K562 (cell line): ENCODE measurements around the gene HHEX. TPM values are rescaled to one million over a fixed set of nuclear protein-coding genes. Genes with fewer than 3 reads are reported as not detected.

ENCODE experiments used
- ATAC-seq: fragments of 200-7000 bp; cut with Tn5 transposase; 3 replicates; pipeline ENCODE4 v1.9.1; 2020; ENCODE audit warnings: moderate library complexity
- BruUV-seq: library from RNA; stranded (reverse); fragments of 400-500 nt; replicated peaks from 2 replicates; lab custom pipeline; 2021; lab: Mats Ljungman, UMichigan
- CTCF ChIA-PET: fragments of 300-600 bp; formaldehyde crosslinking; extraction: SDS; loops from one replicate; lab custom pipeline; 2021; ENCODE audit warnings: low intra/inter-chr PET ratio; lab: Yijun Ruan, JAX
- POLR2A ChIA-PET: fragments of 300-600, 350-650 bp; sonication (Branson Sonifier 250); formaldehyde crosslinking; extraction: SDS; loops from one replicate; lab custom pipeline; 2021; ENCODE audit warnings: antibody characterized with exemption, inconsistent platforms; lab: Yijun Ruan, JAX
- DNase-seq, 4 experiments: peaks; one replicate each; pipeline versions ENCODE4 v3.0.0 to v3.0.0-alpha.2; 2011 to 2018; ENCODE audit warnings: low spot score in 3 of 4, mixed read lengths in 3 of 4; ENCODE audit errors: extremely low read depth in 1 of 4
- FAIRE-seq: peaks from 2 replicates; lab custom pipeline; 2011; peaks lifted over from hg19 to GRCh38; lab: Jason Lieb, UNC
- H2AFZ ChIP-seq: 2 replicates; pipeline ENCODE4 v1.6.0; 2011; ENCODE audit warnings: low read depth, low read length, control low read depth, inconsistent platforms
- H3K27ac ChIP-seq: fragments of 200-600 bp; 3 replicates; pipeline ENCODE4 v1.8.0; 2011; ENCODE audit warnings: low read depth, mild to moderate bottlenecking, control low read depth, inconsistent platforms, low read length, moderate library complexity, mixed read lengths; ENCODE audit errors: extremely low read depth
- H3K27me3 ChIP-seq, 2 experiments: fragments of 300-600 bp in 1 of 2; 2 replicates in 1 of 2; 3 replicates in 1 of 2; pipeline versions ENCODE4 v1.6.0 to v1.8.0; 2011; ENCODE audit warnings: inconsistent platforms in 2 of 2, low read length in 2 of 2, mild to moderate bottlenecking in 1 of 2, mixed read lengths in 1 of 2, moderate library complexity in 1 of 2; ENCODE audit not compliant: control insufficient read depth in 2 of 2, insufficient read depth in 2 of 2
- H3K36me3 ChIP-seq: fragments of 300-600 bp; 3 replicates; pipeline ENCODE4 v1.8.0; 2011; ENCODE audit warnings: mild to moderate bottlenecking, low read length, inconsistent platforms; ENCODE audit not compliant: control insufficient read depth, insufficient read depth
- H3K4me1 ChIP-seq, 2 experiments: fragments of 200-600 bp in 1 of 2; replicated peaks in 1 of 2; 2 replicates in 1 of 2; 3 replicates in 1 of 2; pipeline versions ENCODE4 v1.5.1 to v1.8.0; 2011; ENCODE audit warnings: inconsistent platforms in 2 of 2, low read length in 2 of 2, mild to moderate bottlenecking in 1 of 2, mixed read lengths in 1 of 2, moderate library complexity in 1 of 2; ENCODE audit not compliant: control insufficient read depth in 2 of 2, insufficient read depth in 2 of 2
- H3K4me2 ChIP-seq: 2 replicates; pipeline ENCODE4 v1.6.1; 2011; ENCODE audit warnings: low read length, control low read depth, inconsistent platforms, mixed read lengths; ENCODE audit not compliant: insufficient read depth
- H3K4me3 ChIP-seq: fragments of 200-600 bp; sonication (generic), shearing (Covaris generic); 2 replicates; pipeline ENCODE4 v1.5.1; 2016; ENCODE audit warnings: control low read depth, inconsistent platforms
- H3K79me2 ChIP-seq: fragments of 200-600 bp; 3 replicates; pipeline ENCODE4 v1.8.0; 2011; ENCODE audit warnings: low read length, inconsistent platforms; ENCODE audit not compliant: control insufficient read depth, insufficient read depth
- H3K9ac ChIP-seq, 2 experiments: 2 replicates each; pipeline versions ENCODE4 v1.6.0 to v1.6.1; 2011; ENCODE audit warnings: low read depth in 2 of 2, low read length in 2 of 2, control low read depth in 1 of 2, inconsistent platforms in 1 of 2, mild to moderate bottlenecking in 1 of 2, mixed read lengths in 1 of 2; ENCODE audit not compliant: insufficient read depth in 1 of 2
- H3K9me1 ChIP-seq: one replicate; pipeline ENCODE4 v1.6.0; 2011; ENCODE audit warnings: inconsistent platforms, mild to moderate bottlenecking, low read length, moderate library complexity; ENCODE audit not compliant: control insufficient read depth, insufficient read depth
- H3K9me3 ChIP-seq: replicated peaks from 2 replicates; pipeline ENCODE4 v1.5.1; 2011; ENCODE audit warnings: low read depth, low read length, inconsistent platforms; ENCODE audit not compliant: control insufficient read depth, insufficient read depth
- H4K20me1 ChIP-seq: replicated peaks from 2 replicates; pipeline ENCODE4 v1.6.1; 2011; ENCODE audit warnings: low read length, inconsistent platforms, mixed read lengths; ENCODE audit not compliant: control insufficient read depth, insufficient read depth
- AFF4 ChIP-seq: sonication (generic); formaldehyde crosslinking; IDR thresholded peaks from 2 replicates; pipeline ENCODE4 v1.8.0; 2023; ENCODE audit warnings: mild to moderate bottlenecking, missing genetic modification reagents
- JUN ChIP-seq, 2 experiments: sonication (generic) in 1 of 2; formaldehyde crosslinking in 1 of 2; IDR thresholded peaks; 2 replicates each; pipeline versions ENCODE4 v1.6.1 to v1.8.0; 2012 to 2022; ENCODE audit warnings: borderline replicate concordance in 2 of 2, mild to moderate bottlenecking in 2 of 2, improper control_type of control experiment in 1 of 2, low read depth in 1 of 2, low read length in 1 of 2, missing genetic modification reagents in 1 of 2
- MLLT1 ChIP-seq, 2 experiments: fragments of 450-650 bp; IDR thresholded peaks; 2 replicates each; pipeline ENCODE4 v1.6.1; 2016
- PCBP1 ChIP-seq: fragments of 200-400 bp; formaldehyde crosslinking; IDR thresholded peaks from 2 replicates; pipeline ENCODE4 v1.6.1; 2018; ENCODE audit warnings: mild to moderate bottlenecking, low read depth, low read length; ENCODE audit not compliant: poor library complexity, severe bottlenecking
- ZBTB7A ChIP-seq: IDR thresholded peaks from 2 replicates; pipeline ENCODE4 v1.6.1; 2011; ENCODE audit warnings: low read depth, mild to moderate bottlenecking, low read length, moderate library complexity, borderline replicate concordance; ENCODE audit not compliant: control insufficient read depth
- ZNF121 ChIP-seq: sonication (generic); formaldehyde crosslinking; conservative IDR thresholded peaks from 2 replicates; pipeline ENCODE4 v1.8.0; 2022; ENCODE audit warnings: missing genetic modification reagents
- ZNF133 ChIP-seq: fragments of 250-450 bp; sonication (Bioruptor Pico); IDR thresholded peaks from 2 replicates; pipeline ENCODE4 v1.4.0; 2020; ENCODE audit warnings: mild to moderate bottlenecking
- ZNF695 ChIP-seq: fragments of 450-650 bp; formaldehyde crosslinking; IDR thresholded peaks from 2 replicates; pipeline ENCODE4 v1.4.0; 2020; ENCODE audit warnings: mild to moderate bottlenecking, moderate library complexity
- ZNF785 ChIP-seq: fragments of 250-450 bp; sonication (Bioruptor Pico); IDR thresholded peaks from 2 replicates; pipeline ENCODE4 v1.4.0; 2020; ENCODE audit warnings: mild to moderate bottlenecking
- WGBS: fragments of 100-300 bp; shearing (Covaris generic); methylation state at CpG from one replicate; pipeline ENCODE4 v1.1.6; 2016; ENCODE audit warnings: low coverage, mixed read lengths; ENCODE audit not compliant: insufficient coverage; ENCODE audit errors: missing lambda C conversion rate; 5-methylcytosine and 5-hydroxymethylcytosine counted together
- in situ Hi-C: fragments of 300-500 bp; cut with MboI; formaldehyde crosslinking; loops from 4 replicates; pipeline ENCODE4 v1.15.0; 2018; ENCODE audit warnings: inconsistent platforms, mixed read lengths
- intact Hi-C: fragments of 100-400 bp; cut with micrococcal nuclease; formaldehyde crosslinking; loops from 2 replicates; pipeline ENCODE4 v1.14.2; 2022
- polyA plus RNA-seq, 8 experiments: library from polyadenylated mRNA; depleted of rRNA in 4 of 8; stranded (reverse) in 5 of 8; unstranded in 3 of 8; fragments of >200 nt; fragmentation: Nextera tagmentation in 2 of 8; fragmentation: Illumina TruSeq in 1 of 8; extraction: Ambion mirVana in 2 of 8; extraction: Trizol in 1 of 8; gene quantifications; 2 replicates each; pipeline versions ENCODE4 v1.2.1 to v1.2.3, GENCODE V29; 2011 to 2014; ENCODE audit warnings: inconsistent platforms in 1 of 8, missing spikeins in 1 of 8
- total RNA-seq, 7 experiments: library from RNA; depleted of rRNA in 6 of 7; stranded (reverse); fragments of >200 nt in 6 of 7; fragmentation: Illumina TruSeq in 2 of 7; extraction: Trizol in 2 of 7; gene quantifications; 2 replicates each; pipeline versions ENCODE4 v1.2.1 to v1.2.3, GENCODE V29; 2011 to 2021; ENCODE audit warnings: low replicate concordance in 1 of 7

HHEX gene
- total and polyA plus RNA-seq, 9 of the 15 experiments (the other 6 are each of a cell fraction or from before 2014, with no cell fraction given): 37.2 to 133 (median 80.2) TPM

- Histone ChIP-seq H4K20me1 (no peaks in the 10 kb centered on the region), H2AFZ (no peak overlapping the region), H3K9me3 (no peaks in the 10 kb centered on the region)
- BruUV-seq: no TSS peak
- POLR2A ChIA-PET: no interaction called here
- TF ChIP-seq ZNF133 (CRISPR knock-in tag) (no peak), MLLT1 (IDR thresholded peaks at IDR 0.05) (no peak), ZNF121 (CRISPR knock-in tag) (no peak), PCBP1 (no peak), ZNF785 (CRISPR knock-in tag) (no peak), ZNF695 (CRISPR knock-in tag) (no peak), AFF4 (no peak), JUN (IDR thresholded peaks at IDR 0.05; ENCODE audit: borderline replicate concordance, low read depth, low read length) (no peak), JUN (CRISPR knock-in tag; IDR thresholded peaks at IDR 0.05; ENCODE audit: borderline replicate concordance) (no peak), ZBTB7A (no peak)
- TF ChIP-seq, all 486 proteins: peak for 0
- no peak overlapping the region for H3K9ac ChIP-seq
- H3K9me1 ChIP-seq: no peaks in the 10 kb centered on the region
- no peaks in the 10 kb centered on the region for H3K36me3 ChIP-seq
- ATAC-seq (no peak), FAIRE-seq (no peak), DNase-seq (no peak)
- no peaks in the 10 kb centered on the region for H3K27me3 ChIP-seq
- WGBS: 36% methylated on average over 1 of the region's 2 CpGs
- intact Hi-C loops (no loop called here), in situ Hi-C loops (no loop called here)
- CTCF ChIA-PET: interaction anchor here (0.5 kb wide), 1 partner anchor 182 kb away, joined by 4 read pairs; no protein-coding TSS in a partner anchor
- H3K79me2 ChIP-seq: no peaks in the 10 kb centered on the region
- no peak overlapping the region for H3K4me3 ChIP-seq
- no peak overlapping the region for H3K27ac ChIP-seq
- H3K4me2 ChIP-seq: no peak overlapping the region
- H3K4me1 ChIP-seq: peaks cover 6 to 7% of the 10 kb centered on the region in 2 experiments; a peak in 3 of 5 replicates
Measured at GRCh38 chr10:92729886-92730285, 40.1 kb downstream of the HHEX start.
